ENCODE results near the gene SMIM32. TPM values are rescaled to one million over a fixed set of nuclear protein-coding genes. Genes with fewer than 3 reads are reported as not detected.

The SMIM32 gene
- total and polyA plus RNA-seq, 2 donors (not counting 1 experiment from before 2014, with no cell fraction given): not detected

- intact Hi-C loops (cut with micrococcal nuclease): no loop called here
- Mint-ChIP-seq H3K9me3 (ENCODE audit: insufficient read depth) (no peaks in the 10 kb centered on the region), H3K27me3 (peaks cover 60% of the 10 kb centered on the region), H3K4me3 (no peak overlapping the region), H3K4me1 (peaks cover 6% of the 10 kb centered on the region), H3K27ac (no peak overlapping the region)
- Histone ChIP-seq H3K36me3 (replicated peaks in 1 of 2; ENCODE audit: control extremely low read depth in 1 of 2, control insufficient read depth in 1 of 2, extremely low read depth in 1 of 2, insufficient read depth in 2 of 2, low read length in 1 of 2) (no peaks in the 10 kb centered on the region), H3K27me3 (replicated peaks in 1 of 4; ENCODE audit: control extremely low read depth in 1 of 4, control insufficient read depth in 3 of 4, insufficient read depth in 4 of 4, low read length in 3 of 4) (peaks cover 0 to 40% (median 6%) of the 10 kb centered on the region in 4 experiments), H2AFZ (ENCODE audit: insufficient read depth, low read depth, low read length, poor library complexity, severe bottlenecking) (no peak overlapping the region), H3K79me2 (ENCODE audit: control insufficient read depth, insufficient read depth, low read length) (no peaks in the 10 kb centered on the region), H3K4me1 (ENCODE audit: control insufficient read depth in 2 of 2, insufficient read depth in 2 of 2, low read length in 2 of 2) (peaks cover 0 to 3% of the 10 kb centered on the region in 2 donors), H3K9ac (ENCODE audit: low read length) (no peak overlapping the region), H3K27ac (ENCODE audit: low read length in 2 of 2) (no peak overlapping the region), H3K4me3 (ENCODE audit: control extremely low read depth in 1 of 5, extremely low read depth in 1 of 5, insufficient read depth in 1 of 5, low read depth in 2 of 5, low read length in 4 of 5) (no peak overlapping the region), H3K9me3 (ENCODE audit: control extremely low read depth in 1 of 3, control insufficient read depth in 2 of 3, insufficient read depth in 1 of 3, low read length in 2 of 3) (peaks cover 0 to 5% (median 0%) of the 10 kb centered on the region in 3 donors), H3K4me2 (replicated peaks; ENCODE audit: low read depth, low read length, poor library complexity, severe bottlenecking) (no peak overlapping the region), H4K20me1 (ENCODE audit: control insufficient read depth, insufficient read depth, low read length, poor library complexity, severe bottlenecking) (no peaks in the 10 kb centered on the region)
- ATAC-seq (ENCODE audit: low read depth): no peak
- DNase-seq: no peak
- WGBS (ENCODE audit: insufficient coverage): 88% methylated on average over 7 of the region's 12 CpGs
- ChIA-PET CTCF (no interaction called here), POLR2A (no interaction called here)
- TF ChIP-seq CTCF (IDR thresholded peaks at IDR 0.05): no peak
- TF ChIP-seq EZH2 (IDR thresholded peaks at IDR 0.05; ENCODE audit: borderline replicate concordance, insufficient read depth, low read depth, low read length, poor library complexity, severe bottlenecking): no peak
These were observed 3.2 kb upstream of the SMIM32 start for GRCh38 chr5:136195971-136196820.

GRCh38 chr5:136194576-136194975, 1.6 kb upstream of the SMIM32 start:
- Mint-ChIP-seq H3K27me3 (peaks cover 65% of the 10 kb centered on the region), H3K9me3 (ENCODE audit: insufficient read depth) (no peaks in the 10 kb centered on the region), H3K4me1 (peaks cover 6% of the 10 kb centered on the region), H3K27ac (no peak overlapping the region), H3K4me3 (no peak overlapping the region)
- no peak overlapping the region for H3K9ac ChIP-seq (ENCODE audit: low read length)
- peaks cover 0 to 44% (median 6%) of the 10 kb centered on the region in 4 experiments for H3K27me3 ChIP-seq (replicated peaks in 1 of 4; ENCODE audit: control extremely low read depth in 1 of 4, control insufficient read depth in 3 of 4, insufficient read depth in 4 of 4, low read length in 3 of 4)
- no peak overlapping the region for H2AFZ ChIP-seq (ENCODE audit: insufficient read depth, low read depth, low read length, poor library complexity, severe bottlenecking)
- 81% methylated on average over 3 of the region's 3 CpGs for WGBS (ENCODE audit: insufficient coverage)
- no peak overlapping the region for H3K4me3 ChIP-seq (ENCODE audit: control extremely low read depth in 1 of 5, extremely low read depth in 1 of 5, insufficient read depth in 1 of 5, low read depth in 2 of 5, low read length in 4 of 5)
- intact Hi-C loops (cut with micrococcal nuclease): no loop called here
- DNase-seq (no peak), ATAC-seq (ENCODE audit: low read depth) (no peak)
- TF ChIP-seq EZH2 (IDR thresholded peaks at IDR 0.05; ENCODE audit: borderline replicate concordance, insufficient read depth, low read depth, low read length, poor library complexity, severe bottlenecking): no peak
- no peak for TF ChIP-seq CTCF (IDR thresholded peaks at IDR 0.05)
- CTCF ChIA-PET: no interaction called here
- H4K20me1 ChIP-seq (ENCODE audit: control insufficient read depth, insufficient read depth, low read length, poor library complexity, severe bottlenecking): no peaks in the 10 kb centered on the region
- no peaks in the 10 kb centered on the region for H3K79me2 ChIP-seq (ENCODE audit: control insufficient read depth, insufficient read depth, low read length)
- no peak overlapping the region for H3K27ac ChIP-seq (ENCODE audit: low read length in 2 of 2)
- H3K4me1 ChIP-seq (ENCODE audit: control insufficient read depth in 2 of 2, insufficient read depth in 2 of 2, low read length in 2 of 2): peaks cover 0 to 3% of the 10 kb centered on the region in 2 donors
- no peaks in the 10 kb centered on the region for H3K36me3 ChIP-seq (replicated peaks in 1 of 2; ENCODE audit: control extremely low read depth in 1 of 2, control insufficient read depth in 1 of 2, extremely low read depth in 1 of 2, insufficient read depth in 2 of 2, low read length in 1 of 2)
- H3K9me3 ChIP-seq (ENCODE audit: control extremely low read depth in 1 of 3, control insufficient read depth in 2 of 3, insufficient read depth in 1 of 3, low read length in 2 of 3): peaks cover 0 to 5% (median 0%) of the 10 kb centered on the region in 3 donors
- POLR2A ChIA-PET: no interaction called here
- H3K4me2 ChIP-seq (replicated peaks; ENCODE audit: low read depth, low read length, poor library complexity, severe bottlenecking): no peak overlapping the region

All from B cell (primary cell).